SKM-1 (cell line): ENCODE measurements around the gene HSPA4L.
A peak's percentile ranks its signal among the peaks of the same experiment; 100 is the strongest.

Experiments
- DNase-seq: peaks from one replicate; lab custom pipeline; 2025; ENCODE audit not compliant: unreplicated experiment; lab: John Stamatoyannopoulos, UW

Gene HSPA4L

DNA sequence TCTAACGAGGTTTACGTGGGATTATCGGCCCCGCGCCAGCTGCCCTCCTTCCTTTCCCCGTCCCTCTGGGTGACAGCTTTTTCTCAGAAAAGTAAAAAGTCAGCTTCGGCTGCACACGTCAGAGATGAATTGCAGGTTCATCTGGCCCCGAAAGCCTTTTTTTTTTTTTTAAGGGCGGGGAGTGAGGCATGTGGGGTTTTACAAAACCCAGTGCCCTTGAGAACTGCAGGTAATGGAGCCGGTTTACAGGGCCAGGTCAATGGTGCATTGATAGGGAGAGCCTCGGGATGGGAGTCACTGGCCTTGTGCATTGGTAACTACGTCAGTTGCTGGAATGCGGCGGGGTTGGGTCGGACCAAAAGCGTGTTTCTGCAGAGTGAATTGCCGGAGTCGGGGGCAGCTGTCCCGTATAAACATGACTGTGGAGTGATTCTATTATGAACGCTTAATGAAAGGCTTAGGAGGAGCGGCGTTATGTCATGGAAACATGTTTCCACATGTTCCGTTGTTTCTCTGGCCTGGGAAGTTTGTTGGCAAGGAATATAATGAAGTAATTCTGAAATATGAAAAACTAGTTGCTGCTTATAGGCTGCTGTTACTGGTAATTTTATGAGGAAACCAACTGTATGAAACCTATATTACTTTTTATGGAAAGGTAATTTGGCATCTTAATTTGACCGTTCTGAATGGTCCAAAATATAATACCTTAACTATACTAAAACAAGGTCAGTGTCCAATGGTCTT, 1.1 kb downstream of the HSPA4L start:
- peak; percentile 5 for DNase-seq

GRCh38 chr4:127783955-127784770, 2.0 kb downstream of the HSPA4L start:
- no peak for DNase-seq

DNA sequence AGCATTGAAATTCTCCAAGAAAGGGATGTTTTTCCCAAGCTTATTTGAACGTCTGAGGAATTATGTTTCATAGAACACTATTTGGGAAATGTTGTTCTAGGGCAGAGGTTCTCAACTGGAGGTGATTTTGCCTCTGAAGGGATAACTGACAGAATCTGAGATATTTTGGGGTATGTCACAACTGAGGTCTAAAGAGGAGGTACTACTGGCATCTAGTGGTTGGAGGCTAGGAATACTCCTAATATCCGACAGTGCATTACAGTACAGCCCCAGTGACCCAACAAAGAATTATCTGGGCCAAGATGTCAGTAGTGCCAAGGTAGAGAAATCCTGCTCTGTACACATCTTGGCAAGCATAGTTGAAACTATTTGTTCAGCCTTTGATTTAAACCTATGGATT, 6.4 kb downstream of the HSPA4L start:
- DNase-seq, result no peak

- no peak for DNase-seq
These were observed 9.3 kb downstream of the HSPA4L start for GRCh38 chr4:127791391-127791790.

DNA sequence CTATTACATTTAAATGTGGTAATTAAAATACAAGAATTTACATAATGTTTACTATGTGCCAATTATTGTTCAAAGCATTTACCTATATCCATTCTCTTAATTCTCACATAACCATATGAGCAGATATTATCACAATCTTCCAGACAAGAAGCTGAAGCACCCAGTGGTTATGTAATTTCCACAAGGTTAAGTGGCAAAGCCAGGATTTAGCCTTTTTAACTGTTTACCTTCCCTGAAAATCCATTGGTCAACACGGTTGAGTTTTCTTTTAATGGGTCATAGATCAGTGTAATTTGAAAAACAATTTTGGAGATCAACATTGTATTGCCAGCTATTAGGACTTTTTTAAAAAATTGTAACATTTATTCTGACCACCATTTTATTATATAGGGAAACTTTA, 11.4 kb downstream of the HSPA4L start:
- DNase-seq, result no peak

DNA sequence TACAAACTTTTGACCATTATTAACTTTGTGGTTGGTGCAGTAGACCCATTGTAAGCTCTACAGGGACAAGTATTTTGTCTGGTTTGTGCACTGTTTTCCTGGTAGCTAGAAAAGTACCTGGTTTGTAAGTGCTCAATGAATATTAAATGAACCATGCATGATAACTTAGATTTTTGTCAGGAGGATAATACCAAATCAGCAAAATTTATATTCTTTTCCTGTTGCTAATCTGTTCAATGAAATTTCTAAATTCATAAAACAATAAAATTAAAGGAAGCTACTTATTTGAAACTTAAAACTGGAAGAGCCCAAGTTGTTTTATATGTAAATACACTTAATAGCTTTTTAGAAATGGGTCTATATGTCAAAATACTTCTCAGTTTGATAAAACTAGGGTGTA, 17.6 kb downstream of the HSPA4L start:
- DNase-seq, result no peak

DNA sequence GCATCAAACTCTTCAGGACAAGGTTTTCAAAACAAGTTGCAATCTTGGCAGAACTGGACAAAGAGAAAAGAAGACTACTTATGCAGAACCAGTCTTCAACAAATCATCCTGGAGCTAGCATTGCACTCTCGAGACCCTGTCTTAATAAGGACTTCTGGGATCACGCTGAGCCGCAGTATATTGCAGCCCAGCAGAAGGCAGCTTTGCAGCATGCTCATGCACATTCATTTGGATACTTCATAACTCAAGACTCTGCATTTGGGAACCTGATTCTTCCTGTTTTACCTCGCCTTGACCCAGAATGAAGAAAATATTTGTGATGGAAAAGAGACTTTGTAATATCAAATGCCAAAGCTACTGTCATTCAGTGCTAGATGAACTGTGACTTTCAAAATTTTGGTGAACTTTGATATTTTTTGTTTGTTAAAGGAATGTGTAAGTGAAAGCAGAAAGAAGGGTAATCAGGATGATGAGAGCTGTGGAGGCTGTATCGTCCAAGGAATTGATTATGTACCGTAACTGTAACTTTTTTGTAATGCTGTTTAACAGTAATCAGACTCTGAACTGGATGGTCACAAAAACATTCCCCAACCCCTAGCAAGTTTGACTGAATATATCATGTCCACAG, 27.2 kb downstream of the HSPA4L start:
- no peak for DNase-seq

GRCh38 chr4:127810551-127810950, 28.4 kb downstream of the HSPA4L start:
- DNase-seq, result no peak

DNA sequence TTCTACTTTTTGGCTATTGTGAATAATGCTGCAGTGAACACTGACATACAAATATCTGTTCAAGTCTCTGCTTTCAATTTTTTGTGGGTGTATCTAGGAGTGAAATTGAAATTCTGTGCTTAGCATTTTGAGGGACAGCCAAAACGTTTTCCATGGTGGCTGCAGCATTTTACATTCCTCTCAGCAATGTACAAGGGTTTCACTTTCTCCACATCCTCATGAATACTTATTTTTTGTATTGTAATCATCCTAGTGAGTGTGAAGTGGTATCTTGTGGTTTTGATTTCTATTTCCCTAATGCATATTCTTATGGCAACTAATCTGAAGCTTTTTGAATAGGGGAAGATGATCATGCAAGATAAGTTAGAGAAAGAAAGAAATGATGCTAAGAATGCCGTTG, 40.3 kb downstream of the HSPA4L start:
- no peak for DNase-seq

- DNase-seq, result no peak
These were observed 46.0 kb downstream of the HSPA4L start for GRCh38 chr4:127828121-127828520.

DNA sequence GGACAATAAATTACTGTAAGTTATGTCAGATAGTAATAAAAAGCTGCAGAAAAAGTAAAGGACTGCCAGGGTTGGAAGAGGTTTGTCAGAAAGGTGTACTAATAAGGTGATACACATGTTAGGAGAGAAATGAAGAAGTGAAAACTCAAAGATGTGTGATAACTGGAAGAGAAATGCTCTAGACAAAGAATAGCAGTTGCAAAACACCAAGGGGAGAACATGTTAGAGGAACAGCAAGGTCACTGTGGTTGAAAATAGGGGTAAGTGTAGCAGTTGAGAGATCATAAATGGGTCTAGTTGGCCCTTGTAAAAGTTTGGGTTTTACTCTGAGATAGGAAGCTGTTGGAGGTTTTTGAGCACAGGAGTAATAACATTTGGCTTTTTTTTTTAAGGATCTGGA, 46.9 kb downstream of the HSPA4L start:
- no peak for DNase-seq

- DNase-seq, result no peak
These were observed 50.5 kb downstream of the HSPA4L start for GRCh38 chr4:127832585-127832984.

DNA sequence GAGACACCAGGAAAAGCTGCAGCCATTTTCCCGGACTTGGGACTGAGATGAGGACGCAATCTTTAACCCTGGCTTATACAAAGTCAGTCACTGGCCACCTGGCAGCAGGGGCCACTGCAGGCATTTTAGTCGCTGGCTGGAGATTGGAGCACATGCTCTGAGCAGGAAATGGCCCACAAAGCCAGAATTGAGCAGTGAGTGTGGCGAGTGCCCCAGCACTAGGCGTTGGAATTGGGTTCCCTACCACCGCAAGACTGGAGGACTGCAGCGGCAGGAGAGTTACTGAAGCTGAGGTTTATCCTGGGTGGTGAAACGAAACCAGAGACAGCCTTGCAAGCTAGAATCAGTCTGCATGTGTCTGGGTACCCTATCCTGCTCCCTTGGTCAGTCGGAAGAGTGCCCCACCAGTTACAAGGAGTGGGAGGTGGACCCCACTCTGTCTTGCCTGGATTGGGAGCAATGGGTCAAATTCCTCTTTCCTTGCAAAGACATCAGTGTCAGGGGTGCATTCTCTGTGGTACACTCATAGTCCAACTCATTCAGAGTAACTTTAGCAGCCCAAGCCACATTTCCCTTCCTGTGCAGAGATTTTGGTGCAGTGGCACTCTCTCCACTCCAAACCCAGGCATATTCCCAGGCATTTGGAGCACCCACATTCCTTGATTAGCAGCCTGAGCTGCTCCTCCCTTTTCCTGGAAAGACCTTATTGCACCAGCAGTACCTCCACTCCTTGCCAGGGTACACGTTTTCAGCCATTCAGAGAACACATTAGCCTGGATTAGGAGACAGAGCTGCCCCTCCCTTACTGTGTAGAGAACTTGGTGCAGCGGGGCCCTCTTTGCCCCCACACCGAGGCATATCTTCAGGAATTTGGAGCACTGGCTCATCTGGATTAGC, 61.8 kb downstream of the HSPA4L start:
- DNase-seq, result no peak

- no peak for DNase-seq
These were observed 62.5 kb downstream of the HSPA4L start for GRCh38 chr4:127844601-127845116.

GRCh38 chr4:127846061-127846460, 63.9 kb downstream of the HSPA4L start:
- DNase-seq, result no peak

GRCh38 chr4:127846765-127847164, 64.6 kb downstream of the HSPA4L start:
- no peak for DNase-seq

GRCh38 chr4:127849505-127850234, 67.5 kb downstream of the HSPA4L start:
- DNase-seq, result no peak

GRCh38 chr4:127852661-127853060, 70.5 kb downstream of the HSPA4L start:
- no peak for DNase-seq

GRCh38 chr4:127856196-127856812, 74.2 kb downstream of the HSPA4L start:
- no peak for DNase-seq
